GM23338 (cell line): ENCODE data around the gene CACNA2D2. TPM values are rescaled to one million over a fixed set of nuclear protein-coding genes. Genes with fewer than 3 reads are reported as not detected.

ENCODE experiments used
- ATAC-seq: fragments of 200-7000 bp; cut with Tn5 transposase; 3 replicates; pipeline ENCODE4 v1.9.1; 2020
- DNase-seq: peaks from one replicate; pipeline ENCODE4 v3.0.0-alpha.2; 2015; ENCODE audit warnings: low spot score
- H2AFZ ChIP-seq: fragments of 200-600 bp; sonication (generic); 2 replicates; pipeline ENCODE4 v1.8.0; 2016; ENCODE audit warnings: antibody characterized with exemption, mild to moderate bottlenecking, moderate library complexity
- H3F3A ChIP-seq: fragments of 200-600 bp; sonication (generic); replicated peaks from 2 replicates; pipeline ENCODE4 v1.8.0; 2017; ENCODE audit warnings: antibody characterized with exemption, mixed run types, low read depth
- H3K27ac ChIP-seq: fragments of 200-600 bp; sonication (generic); 2 replicates; pipeline ENCODE4 v1.6.1; 2016; ENCODE audit warnings: low read depth
- H3K27me3 ChIP-seq: fragments of 200-600 bp; sonication (generic); 2 replicates; pipeline ENCODE4 v1.8.0; 2016; ENCODE audit warnings: mild to moderate bottlenecking, mixed run types, moderate library complexity; ENCODE audit not compliant: insufficient read depth
- H3K36me3 ChIP-seq: fragments of 200-600 bp; sonication (generic); 2 replicates; pipeline ENCODE4 v1.8.0; 2016; ENCODE audit warnings: mild to moderate bottlenecking; ENCODE audit not compliant: insufficient read depth
- H3K4me1 ChIP-seq: fragments of 200-600 bp; sonication (generic); 2 replicates; pipeline ENCODE4 v1.8.0; 2016; ENCODE audit warnings: mild to moderate bottlenecking, moderate library complexity; ENCODE audit not compliant: insufficient read depth
- H3K4me2 ChIP-seq: fragments of 200-600 bp; sonication (generic); 2 replicates; pipeline ENCODE4 v1.7.1; 2017; ENCODE audit warnings: mixed run types
- H3K4me3 ChIP-seq: fragments of 200-600 bp; sonication (generic); 2 replicates; pipeline ENCODE4 v1.6.1; 2016; ENCODE audit warnings: mixed run types
- H3K79me2 ChIP-seq: fragments of 200-600 bp; sonication (generic); replicated peaks from 2 replicates; pipeline ENCODE4 v1.8.0; 2017; ENCODE audit warnings: mild to moderate bottlenecking; ENCODE audit not compliant: insufficient read depth
- H3K9me2 ChIP-seq: fragments of 200-600 bp; sonication (generic); 2 replicates; pipeline ENCODE4 v1.8.0; 2017; ENCODE audit not compliant: insufficient read depth
- H4K20me1 ChIP-seq: fragments of 200-600 bp; sonication (generic); replicated peaks from 2 replicates; pipeline ENCODE4 v1.8.0; 2017; ENCODE audit warnings: mild to moderate bottlenecking; ENCODE audit not compliant: insufficient read depth
- H3K27ac Mint-ChIP-seq: 2 replicates; pipeline ENCODE4 v1.8.0; 2020; ENCODE audit warnings: inconsistent platforms, mild to moderate bottlenecking, moderate library complexity, mixed read lengths
- H3K27me3 Mint-ChIP-seq: 3 replicates; pipeline ENCODE4 v1.8.0; 2022; ENCODE audit warnings: low read depth, mild to moderate bottlenecking, moderate library complexity, mixed read lengths, inconsistent platforms; ENCODE audit not compliant: insufficient read depth, poor library complexity
- H3K36me3 Mint-ChIP-seq: 3 replicates; pipeline ENCODE4 v1.8.0; 2021; ENCODE audit warnings: low read depth, mild to moderate bottlenecking, inconsistent platforms, moderate library complexity, mixed read lengths
- H3K4me1 Mint-ChIP-seq: 3 replicates; pipeline ENCODE4 v1.8.0; 2020; ENCODE audit warnings: mild to moderate bottlenecking, inconsistent platforms, mixed read lengths
- H3K4me3 Mint-ChIP-seq: 3 replicates; pipeline ENCODE4 v1.8.0; 2021; ENCODE audit warnings: moderate library complexity, mild to moderate bottlenecking, inconsistent platforms, mixed read lengths
- H3K9me3 Mint-ChIP-seq: 3 replicates; pipeline ENCODE4 v1.8.0; 2020; ENCODE audit warnings: moderate library complexity, mild to moderate bottlenecking, inconsistent platforms, mixed read lengths
- CTCF ChIP-seq, 2 experiments: fragments of 200-600 bp in 1 of 2; sonication (generic) in 1 of 2; conservative IDR thresholded peaks; 2 replicates each; pipeline versions ENCODE4 v1.5.1 to v1.6.1; 2016 to 2017; ENCODE audit warnings: antibody characterized with exemption in 2 of 2, low read depth in 2 of 2, mild to moderate bottlenecking in 2 of 2, moderate library complexity in 1 of 2
- ETS1 ChIP-seq: IDR thresholded peaks from 2 replicates; pipeline ENCODE4 v1.6.1; 2016; ENCODE audit warnings: antibody characterized with exemption
- EZH2phosphoT487 ChIP-seq: fragments of 200-600 bp; sonication (generic); IDR thresholded peaks from one replicate; pipeline ENCODE4 v1.8.1; 2018; ENCODE audit warnings: antibody characterized with exemption; ENCODE audit not compliant: unreplicated experiment
- JUNB ChIP-seq: IDR thresholded peaks from one replicate; pipeline ENCODE4 v1.6.1; 2016; ENCODE audit warnings: antibody characterized with exemption; ENCODE audit not compliant: unreplicated experiment
- NANOG ChIP-seq: IDR thresholded peaks from 2 replicates; pipeline ENCODE4 v1.6.1; 2016; ENCODE audit warnings: antibody characterized with exemption, borderline replicate concordance
- POLR2AphosphoS5 ChIP-seq: IDR thresholded peaks from 2 replicates; pipeline ENCODE4 v1.6.1; 2016; ENCODE audit warnings: antibody characterized with exemption, low read depth
- ZNF331 ChIP-seq: fragments of 250-450 bp; sonication (Bioruptor Pico); IDR thresholded peaks from 2 replicates; pipeline ENCODE4 v1.5.0; 2020; ENCODE audit warnings: low read depth, mild to moderate bottlenecking, moderate library complexity
- ZNF462 ChIP-seq: fragments of 250-450 bp; sonication (Bioruptor Pico); IDR thresholded peaks from 2 replicates; pipeline ENCODE4 v1.5.0; 2020; ENCODE audit warnings: mild to moderate bottlenecking, moderate library complexity
- polyA plus RNA-seq: library from polyadenylated mRNA; unstranded; fragments of >200 nt; fragmentation: Nextera tagmentation; extraction: Ambion mirVana; gene quantifications from 2 replicates; pipeline ENCODE4 v1.2.1, GENCODE V29; 2016
- total RNA-seq: library from RNA; depleted of rRNA; stranded (reverse); fragments of >200 nt; shearing (Covaris generic); gene quantifications from 2 replicates; pipeline ENCODE4 v1.2.3, GENCODE V29; 2014

The CACNA2D2 gene
- total and polyA plus RNA-seq, 2 experiments from 2014 or later, result 4.7 to 11.4 TPM

- TF ChIP-seq ZNF462 (CRISPR knock-in tag), result no peak
- no peak for TF ChIP-seq ZNF331 (CRISPR knock-in tag)
- TF ChIP-seq CTCF (conservative IDR thresholded peaks at IDR 0.05; ENCODE audit: low read depth in 2 of 2), result no peak
- no peak for TF ChIP-seq NANOG
- no peak for TF ChIP-seq ETS1
- TF ChIP-seq JUNB, result no peak
These were observed 120.7 kb downstream of the CACNA2D2 start (continued) for GRCh38 chr3:50382722-50383121.

GRCh38 chr3:50381383-50381782 is 122.1 kb downstream of the CACNA2D2 start:
- Mint-ChIP-seq H3K36me3 (no peaks in the 10 kb centered on the region; the same call in 2 of the 3 replicates), H3K27ac (no peak overlapping the region), H3K27me3 (peaks cover 15% of the 10 kb centered on the region), H3K4me3 (no peak overlapping the region), H3K9me3 (no peaks in the 10 kb centered on the region; the same call in 2 of the 3 replicates), H3K4me1 (peaks cover 11% of the 10 kb centered on the region)
- DNase-seq, result no peak
- Histone ChIP-seq H4K20me1 (no peaks in the 10 kb centered on the region), H3K27ac (no peak overlapping the region), H3F3A (no peaks in the 10 kb centered on the region), H2AFZ (no peak overlapping the region), H3K4me2 (no peak overlapping the region), H3K79me2 (no peaks in the 10 kb centered on the region), H3K36me3 (no peaks in the 10 kb centered on the region), H3K27me3 (no peaks in the 10 kb centered on the region), H3K4me3 (no peak overlapping the region), H3K4me1 (no peaks in the 10 kb centered on the region), H3K9me2 (no peaks in the 10 kb centered on the region)
- no peak for ATAC-seq
- no peak for TF ChIP-seq POLR2AphosphoS5
- no peak for TF ChIP-seq EZH2phosphoT487
- no peak for TF ChIP-seq CTCF (conservative IDR thresholded peaks at IDR 0.05; ENCODE audit: low read depth in 2 of 2)
